Suprapubic skin (tissue), 4 donors: ENCODE data around the gene KANSL3. TPM values are rescaled to one million over a fixed set of nuclear protein-coding genes. Genes with fewer than 3 reads are reported as not detected.

ENCODE experiments used
- DNase-seq, 2 donors: peaks; one replicate each; pipeline ENCODE4 v3.0.0-alpha.2; 2019; ENCODE audit warnings: low spot score in 2 of 2
- H3K27ac ChIP-seq: fragments of 200-600 bp; sonication (generic); one replicate; pipeline ENCODE4 v1.5.1; 2019
- H3K27me3 ChIP-seq: fragments of 200-600 bp; sonication (generic); one replicate; pipeline ENCODE4 v1.5.1; 2019
- H3K36me3 ChIP-seq: fragments of 200-600 bp; sonication (generic); one replicate; pipeline ENCODE4 v1.5.1; 2019
- H3K4me1 ChIP-seq: fragments of 200-600 bp; sonication (generic); one replicate; pipeline ENCODE4 v1.5.1; 2019
- H3K4me3 ChIP-seq: fragments of 200-600 bp; sonication (generic); one replicate; pipeline ENCODE4 v1.5.1; 2019; ENCODE audit warnings: mild to moderate bottlenecking
- H3K9me3 ChIP-seq: fragments of 200-600 bp; sonication (generic); one replicate; pipeline ENCODE4 v1.5.1; 2019
- EP300 ChIP-seq: sonication (generic); formaldehyde crosslinking; IDR thresholded peaks from one replicate; pipeline ENCODE4 v1.6.1; 2017; ENCODE audit warnings: antibody characterized with exemption
- POLR2A ChIP-seq, 2 donors: fragments of 450-650 bp; IDR thresholded peaks; one replicate each; pipeline ENCODE4 v1.6.1; 2017; ENCODE audit warnings: antibody characterized with exemption in 2 of 2, mild to moderate bottlenecking in 2 of 2, moderate library complexity in 2 of 2
- POLR2AphosphoS5 ChIP-seq, 3 donors: sonication (generic); formaldehyde crosslinking; IDR thresholded peaks; one replicate each; pipeline ENCODE4 v1.6.1; 2017; ENCODE audit warnings: antibody characterized with exemption in 3 of 3
- WGBS: methylation state at CpG from one replicate; pipeline ENCODE4 v1.1.5; 2018; 5-methylcytosine and 5-hydroxymethylcytosine counted together
- total RNA-seq, 4 donors: library from RNA; depleted of rRNA; stranded (reverse); fragments of >200 nt; gene quantifications; one replicate each; pipeline ENCODE4 v1.1.0, GENCODE V29; 2016
- TF ChIP-seq, protein P1 (sequence below), 2 donors: fragments of 200-600 bp in 1 of 2; fragments of 450-650 bp in 1 of 2; sonication (generic) in 1 of 2; IDR thresholded peaks; one replicate each; pipeline ENCODE4 v1.5.1; 2016 to 2019; ENCODE audit warnings: antibody characterized with exemption in 2 of 2, mild to moderate bottlenecking in 1 of 2, moderate library complexity in 1 of 2

The KANSL3 gene
- total RNA-seq, 4 donors from 2014 or later = 29.3 to 70.5 (median 37.4) TPM

DNA sequence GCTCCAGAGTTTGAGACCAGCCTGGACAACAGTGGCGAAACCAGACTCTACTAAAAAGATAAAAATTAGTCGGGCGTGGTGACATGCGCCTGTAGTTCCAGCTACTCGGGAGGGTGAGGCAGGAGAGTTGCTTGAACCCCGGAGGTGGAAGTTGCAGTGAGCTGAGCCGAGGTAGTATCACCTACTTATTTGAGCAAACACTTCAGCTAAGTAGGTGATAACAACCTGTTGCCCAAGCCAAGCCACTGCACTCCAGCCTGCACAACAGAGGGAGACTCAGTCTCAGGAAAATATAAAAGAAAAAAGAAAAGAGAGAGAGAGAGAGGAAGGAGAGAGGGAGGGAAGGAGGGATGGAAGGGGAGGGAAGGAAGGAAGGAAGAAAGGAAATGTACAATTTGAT lies 25.7 kb upstream of the KANSL3 start:
- no peaks in the 10 kb centered on the region for H3K27me3 ChIP-seq

DNA sequence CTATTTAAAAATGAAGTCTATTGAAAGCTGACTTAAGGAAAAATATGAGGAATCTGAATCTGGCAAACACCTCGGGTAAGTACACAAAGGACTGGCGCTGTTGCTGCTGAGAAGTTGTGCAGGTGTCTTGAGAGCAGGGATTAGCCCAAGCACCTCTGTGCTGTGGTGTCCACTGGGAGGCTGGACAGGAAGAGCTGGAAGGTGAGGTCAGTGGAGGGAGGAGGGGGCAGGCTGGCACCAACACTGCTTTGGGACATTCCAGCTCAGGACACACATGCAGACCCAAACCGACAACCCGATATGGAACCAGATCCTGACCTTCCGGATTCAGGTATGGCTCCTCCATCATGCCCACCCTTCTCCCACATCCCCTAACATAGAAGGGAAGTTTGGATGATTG lies 25.1 kb upstream of the KANSL3 start:
- H3K27me3 ChIP-seq = no peaks in the 10 kb centered on the region
- H3K36me3 ChIP-seq = no peaks in the 10 kb centered on the region
- DNase-seq = no peak
- no peaks in the 10 kb centered on the region for H3K4me1 ChIP-seq
- H3K9me3 ChIP-seq = no peaks in the 10 kb centered on the region
- TF ChIP-seq POLR2AphosphoS5 (IDR thresholded peaks at IDR 0.05) (no peak), POLR2A (IDR thresholded peaks at IDR 0.05) (no peak), EP300 (no peak)
- TF ChIP-seq, protein P1, sequence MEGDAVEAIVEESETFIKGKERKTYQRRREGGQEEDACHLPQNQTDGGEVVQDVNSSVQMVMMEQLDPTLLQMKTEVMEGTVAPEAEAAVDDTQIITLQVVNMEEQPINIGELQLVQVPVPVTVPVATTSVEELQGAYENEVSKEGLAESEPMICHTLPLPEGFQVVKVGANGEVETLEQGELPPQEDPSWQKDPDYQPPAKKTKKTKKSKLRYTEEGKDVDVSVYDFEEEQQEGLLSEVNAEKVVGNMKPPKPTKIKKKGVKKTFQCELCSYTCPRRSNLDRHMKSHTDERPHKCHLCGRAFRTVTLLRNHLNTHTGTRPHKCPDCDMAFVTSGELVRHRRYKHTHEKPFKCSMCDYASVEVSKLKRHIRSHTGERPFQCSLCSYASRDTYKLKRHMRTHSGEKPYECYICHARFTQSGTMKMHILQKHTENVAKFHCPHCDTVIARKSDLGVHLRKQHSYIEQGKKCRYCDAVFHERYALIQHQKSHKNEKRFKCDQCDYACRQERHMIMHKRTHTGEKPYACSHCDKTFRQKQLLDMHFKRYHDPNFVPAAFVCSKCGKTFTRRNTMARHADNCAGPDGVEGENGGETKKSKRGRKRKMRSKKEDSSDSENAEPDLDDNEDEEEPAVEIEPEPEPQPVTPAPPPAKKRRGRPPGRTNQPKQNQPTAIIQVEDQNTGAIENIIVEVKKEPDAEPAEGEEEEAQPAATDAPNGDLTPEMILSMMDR (IDR thresholded peaks at IDR 0.05) = no peak
- H3K4me3 ChIP-seq = no peak overlapping the region
- 83% methylated on average over 5 of the region's 5 CpGs for WGBS
- H3K27ac ChIP-seq = no peak overlapping the region

More for the DNA sequence above, 25.7 kb upstream of the KANSL3 start:
- no peaks in the 10 kb centered on the region for H3K4me1 ChIP-seq
- no peak for DNase-seq
- WGBS = 91% methylated on average over 7 of the region's 7 CpGs
- TF ChIP-seq, protein P1 (IDR thresholded peaks at IDR 0.05) = no peak
- no peak for TF ChIP-seq POLR2A (IDR thresholded peaks at IDR 0.05)
- TF ChIP-seq POLR2AphosphoS5 (IDR thresholded peaks at IDR 0.05) = no peak
- H3K9me3 ChIP-seq = no peaks in the 10 kb centered on the region
- H3K4me3 ChIP-seq = no peak overlapping the region
- no peak overlapping the region for H3K27ac ChIP-seq
- no peaks in the 10 kb centered on the region for H3K36me3 ChIP-seq

- no peaks in the 10 kb centered on the region for H3K36me3 ChIP-seq
- TF ChIP-seq EP300 = no peak
- no peak for TF ChIP-seq POLR2AphosphoS5 (IDR thresholded peaks at IDR 0.05)
- no peak for TF ChIP-seq POLR2A (IDR thresholded peaks at IDR 0.05)
- TF ChIP-seq, protein P1 (IDR thresholded peaks at IDR 0.05) = no peak
- no peaks in the 10 kb centered on the region for H3K4me1 ChIP-seq
- DNase-seq = no peak
- WGBS = 86% methylated on average over 9 of the region's 9 CpGs
- H3K27ac ChIP-seq = no peak overlapping the region
- no peak overlapping the region for H3K4me3 ChIP-seq
- H3K9me3 ChIP-seq = no peaks in the 10 kb centered on the region
- no peaks in the 10 kb centered on the region for H3K27me3 ChIP-seq
Measured at GRCh38 chr2:96662360-96662759, 24.2 kb upstream of the KANSL3 start.

DNA sequence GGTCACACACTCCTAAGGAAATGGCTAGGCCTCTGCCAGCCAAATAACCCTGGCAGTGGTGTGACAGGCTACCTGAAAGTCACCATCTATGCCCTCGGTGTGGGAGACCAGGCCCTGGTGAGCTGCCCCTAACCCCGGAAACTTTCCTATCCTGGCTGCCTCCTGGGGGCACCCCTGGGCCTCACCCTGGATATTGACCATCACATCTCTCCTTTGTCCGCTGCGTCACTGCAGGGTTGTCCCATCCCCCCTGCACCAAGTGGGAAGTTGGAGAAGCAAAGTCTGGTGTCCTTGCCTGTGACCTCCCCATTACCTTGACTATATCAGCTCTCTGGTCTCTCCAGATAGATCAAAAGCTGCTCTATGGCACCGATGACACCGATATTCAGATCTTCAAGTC lies 23.2 kb upstream of the KANSL3 start:
- H3K4me3 ChIP-seq = no peak overlapping the region
- WGBS = 97% methylated on average over 6 of the region's 6 CpGs
- H3K4me1 ChIP-seq = no peaks in the 10 kb centered on the region
- no peaks in the 10 kb centered on the region for H3K9me3 ChIP-seq
- H3K36me3 ChIP-seq = no peaks in the 10 kb centered on the region
- TF ChIP-seq POLR2AphosphoS5 (IDR thresholded peaks at IDR 0.05) = no peak
- TF ChIP-seq, protein P1 (IDR thresholded peaks at IDR 0.05) = no peak
- TF ChIP-seq POLR2A (IDR thresholded peaks at IDR 0.05) = no peak
- TF ChIP-seq EP300 = no peak
- no peak overlapping the region for H3K27ac ChIP-seq
- no peak for DNase-seq
- H3K27me3 ChIP-seq = no peaks in the 10 kb centered on the region

- Histone ChIP-seq H3K4me3 (no peak overlapping the region), H3K27ac (no peak overlapping the region), H3K4me1 (no peaks in the 10 kb centered on the region), H3K9me3 (no peaks in the 10 kb centered on the region), H3K27me3 (no peaks in the 10 kb centered on the region), H3K36me3 (no peaks in the 10 kb centered on the region)
- TF ChIP-seq, protein P1 (IDR thresholded peaks at IDR 0.05) = no peak
- no peak for TF ChIP-seq POLR2AphosphoS5 (IDR thresholded peaks at IDR 0.05)
- TF ChIP-seq POLR2A (IDR thresholded peaks at IDR 0.05) = no peak
- TF ChIP-seq EP300 = no peak
- no peak for DNase-seq
Measured at GRCh38 chr2:96656540-96656939, 18.4 kb upstream of the KANSL3 start.
